GOT3 (cell line): Measurements from ENCODE around the gene CRY1.

ENCODE experiments used
- DNase-seq: peaks from one replicate; lab custom pipeline; 2025; ENCODE audit warnings: mixed read lengths; lab: John Stamatoyannopoulos, UW

Gene CRY1

DNA sequence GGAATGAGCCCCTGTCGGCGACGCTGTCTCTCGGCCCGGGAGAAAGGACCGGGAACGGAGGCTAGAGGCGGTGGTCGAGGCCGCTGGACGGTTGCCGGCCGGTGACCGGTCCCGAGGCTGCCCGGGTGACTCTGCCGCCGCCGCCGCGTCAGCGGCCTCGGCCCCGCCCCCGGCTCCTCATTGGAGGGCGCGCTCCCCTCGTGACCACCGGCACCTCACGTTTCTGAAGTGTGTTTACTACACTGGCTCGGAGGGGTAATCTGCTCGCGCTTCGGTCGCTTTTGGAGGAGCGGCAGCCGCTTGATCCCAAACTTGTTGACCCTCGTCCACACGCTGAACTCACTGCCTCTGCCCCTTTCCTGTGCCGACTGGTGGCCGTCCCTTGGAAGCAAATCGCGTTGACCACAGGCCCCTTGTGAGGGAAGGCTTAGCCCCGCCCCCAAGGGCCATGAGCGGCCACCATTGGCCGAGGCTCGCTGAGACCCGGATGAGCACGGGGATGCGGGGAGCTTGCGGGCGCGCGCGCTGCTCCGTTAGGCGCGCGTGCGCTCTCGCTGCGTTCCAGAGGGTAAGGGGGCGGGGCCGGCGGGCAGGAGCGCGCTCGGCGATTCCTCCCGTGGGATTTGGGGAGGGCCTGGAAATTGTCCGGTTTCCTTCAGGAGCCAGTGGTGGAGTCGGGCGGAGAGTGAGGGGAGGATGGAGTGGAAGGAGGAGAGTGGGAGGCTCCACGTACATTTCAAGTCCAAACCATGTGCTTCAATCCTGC, at the start of gene CRY1:
CRY1 (minus strand) TSS at position 133 of the 766 bp plus-strand sequence. CDS start 588 bp downstream, outside the sequence.
- DNase-seq: peak; percentile 71

GRCh38 chr12:107139787-107140186, 46.4 kb upstream of the CRY1 start:
- no peak for DNase-seq

DNA sequence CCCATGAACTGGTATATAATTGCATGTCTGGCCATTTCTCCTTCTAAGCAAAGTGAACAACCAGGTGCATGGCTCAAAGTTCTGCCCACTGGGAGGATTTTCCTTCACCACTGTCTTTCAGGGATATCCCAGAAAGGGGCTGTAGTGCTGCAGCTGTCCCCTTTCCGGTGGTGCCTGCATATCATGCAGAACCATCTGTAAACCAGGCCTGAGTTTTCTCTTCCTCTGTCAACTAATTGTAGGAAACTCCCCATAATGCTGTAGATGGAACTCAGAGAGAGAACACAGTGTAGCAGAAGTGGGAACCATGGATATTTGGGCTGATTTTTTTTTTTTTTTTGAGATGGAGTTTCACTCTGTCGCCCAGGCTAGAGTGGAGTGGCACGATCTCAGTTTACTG, 45.6 kb upstream of the CRY1 start:
- no peak for DNase-seq

- no peak for DNase-seq
Measured at GRCh38 chr12:107135177-107135576, 41.8 kb upstream of the CRY1 start.

DNA sequence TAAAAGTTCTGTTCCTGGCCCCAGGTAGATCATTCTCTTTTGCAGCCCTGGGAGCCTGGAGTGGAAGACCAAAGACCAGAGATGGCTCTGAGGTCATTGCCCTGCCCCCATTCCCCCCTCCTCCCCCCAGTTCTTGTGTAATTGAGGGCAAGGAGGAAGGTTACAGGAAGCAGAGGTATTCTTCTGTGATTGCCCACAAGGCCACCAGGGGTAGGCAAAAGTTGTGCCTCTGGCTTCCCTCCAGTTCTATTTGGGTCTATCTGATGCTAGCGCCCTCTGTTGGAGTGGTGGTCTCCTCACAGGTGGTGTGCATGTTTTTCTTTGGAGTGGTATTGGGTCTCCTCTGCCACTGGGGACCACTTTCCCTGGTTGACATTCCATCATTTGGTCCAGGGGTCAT, 41.2 kb upstream of the CRY1 start:
- DNase-seq: no peak

GRCh38 chr12:107133462-107133861, 40.1 kb upstream of the CRY1 start:
- no peak for DNase-seq

DNA sequence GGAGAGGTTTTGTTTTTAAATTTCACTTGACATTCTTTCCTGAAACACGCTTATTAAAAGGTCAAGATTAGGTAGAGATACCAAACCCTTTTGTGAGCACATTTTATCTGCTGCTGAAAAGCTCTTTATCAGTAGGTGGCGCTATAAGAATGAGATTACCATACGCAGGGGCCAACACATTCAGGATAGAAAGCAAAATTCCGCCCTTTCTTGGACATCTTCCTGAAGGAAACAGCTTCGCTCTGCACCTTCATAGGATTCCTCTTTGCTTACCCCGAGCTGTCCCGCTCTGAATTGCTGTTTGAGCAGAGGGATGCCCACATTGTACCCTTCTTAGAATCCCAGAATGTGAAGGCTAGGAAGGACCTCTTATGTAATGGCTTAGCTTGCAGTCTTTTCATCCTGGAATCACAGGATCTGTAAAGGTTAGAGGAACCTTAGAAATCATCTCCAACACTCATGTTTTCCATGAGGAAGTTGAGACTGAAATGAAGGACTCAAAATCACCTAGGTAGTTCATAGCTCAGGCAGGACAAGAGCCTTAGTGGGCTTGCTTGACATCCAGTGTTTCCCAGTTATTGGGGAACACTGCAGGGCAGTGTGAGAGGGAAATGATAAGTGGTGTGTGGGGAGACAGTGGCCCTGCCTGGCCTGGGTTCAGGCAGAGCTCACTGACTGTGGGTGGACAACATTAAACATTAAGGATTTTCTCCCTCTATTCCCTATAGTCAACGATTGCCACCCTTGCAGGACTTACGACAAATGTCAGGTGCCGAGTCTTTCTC, 38.7 kb upstream of the CRY1 start:
- no peak for DNase-seq

DNA sequence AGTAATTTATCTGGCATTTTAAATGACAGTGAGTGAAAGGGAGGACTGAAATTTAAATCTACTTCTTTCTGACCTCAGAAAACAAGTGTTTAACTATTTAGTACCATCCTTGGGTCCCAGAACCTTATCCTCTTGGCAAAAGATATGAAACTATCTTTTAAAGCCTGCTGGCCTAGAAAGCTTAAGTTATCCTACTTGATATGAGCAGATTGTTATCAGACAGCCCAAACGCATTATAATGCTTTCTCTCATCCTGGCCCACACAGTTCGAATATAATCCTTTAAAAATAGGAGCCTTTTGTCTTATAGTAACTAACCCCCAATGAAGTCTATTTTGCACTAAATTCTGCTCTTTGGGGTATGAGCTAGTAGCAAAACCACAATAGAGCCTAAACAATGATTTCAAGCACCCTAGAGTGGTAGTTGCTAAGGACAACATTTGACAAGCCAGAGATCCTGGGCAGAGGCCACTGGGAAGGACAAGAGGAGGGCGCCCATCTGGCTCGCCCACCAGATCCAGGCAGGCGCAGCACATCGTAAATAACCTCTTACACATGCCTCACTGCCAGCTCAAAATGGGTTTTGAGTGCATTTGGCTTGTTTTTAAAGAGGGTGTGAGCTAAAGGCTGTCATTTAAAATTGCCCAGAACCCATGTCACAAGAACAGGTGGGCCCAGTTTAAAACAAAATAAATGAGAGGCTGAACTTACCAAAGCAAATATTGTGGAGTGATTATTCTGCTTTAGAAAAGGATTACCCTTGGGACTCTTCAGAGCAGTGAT, 37.7 kb upstream of the CRY1 start:
- DNase-seq: no peak

DNA sequence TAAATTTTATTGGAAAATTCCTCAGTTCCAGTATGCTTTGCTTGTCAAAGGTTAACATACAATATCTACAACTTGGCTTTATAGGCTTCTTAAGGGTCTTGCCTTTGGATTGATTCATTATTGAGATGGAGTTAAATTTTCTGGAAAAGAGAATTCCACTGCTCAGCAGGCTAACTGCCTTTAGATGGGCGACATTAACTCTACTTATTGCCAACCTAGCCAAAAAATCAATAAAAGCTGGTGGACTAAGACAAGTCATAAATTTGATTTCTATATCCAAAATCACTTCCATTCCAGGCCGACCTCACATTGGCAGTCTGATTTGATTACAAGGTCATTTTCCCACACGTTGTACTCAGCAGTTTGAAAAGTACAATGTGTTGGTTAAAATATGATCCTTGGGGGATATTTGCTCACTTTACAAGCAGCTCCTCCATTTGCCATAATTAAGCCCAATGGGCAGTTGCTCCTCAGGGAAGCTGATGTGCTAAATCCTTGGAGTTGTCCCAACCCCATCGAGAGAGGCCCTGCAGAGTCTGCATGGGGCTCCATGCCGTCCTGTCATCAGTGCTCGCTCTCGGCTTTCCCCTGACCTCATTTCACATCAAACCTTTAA, 36.1 kb upstream of the CRY1 start:
- no peak for DNase-seq

- no peak for DNase-seq
Measured at GRCh38 chr12:107127482-107128430, 34.4 kb upstream of the CRY1 start.

DNA sequence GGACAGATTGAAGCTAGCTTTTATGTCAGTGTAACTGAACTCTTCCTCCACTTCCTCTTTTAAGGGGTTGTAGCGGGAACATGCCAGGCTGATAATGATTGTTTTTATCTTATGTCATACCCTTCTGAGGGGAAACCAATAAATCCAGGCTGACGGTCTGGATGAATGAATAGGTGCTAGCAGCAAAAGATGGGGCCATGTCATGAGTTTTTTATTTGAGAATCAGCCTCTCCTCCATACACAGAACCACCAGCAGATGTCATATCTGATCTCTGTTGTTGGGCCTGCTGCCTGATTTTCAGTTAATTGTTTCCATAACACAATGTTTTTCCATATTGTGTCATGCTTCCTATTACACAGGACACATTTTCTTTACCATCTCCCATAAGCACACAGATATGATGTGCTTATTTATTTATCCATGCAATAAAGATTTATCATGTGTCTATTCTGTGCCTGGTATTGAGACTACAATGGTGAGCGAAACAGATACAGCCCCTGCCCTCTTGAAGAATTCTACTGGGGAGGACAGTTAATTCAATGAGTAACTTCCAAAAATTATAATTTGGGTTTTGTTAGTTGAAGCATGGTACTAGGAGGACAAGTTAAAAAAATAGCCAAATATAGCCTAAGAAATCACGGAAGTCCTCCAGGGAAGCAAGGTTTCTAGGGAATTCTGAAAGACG, 33.6 kb upstream of the CRY1 start:
- DNase-seq: no peak

- no peak for DNase-seq
Measured at GRCh38 chr12:107125833-107126232, 32.5 kb upstream of the CRY1 start.

GRCh38 chr12:107122452-107122958, 29.2 kb upstream of the CRY1 start:
- DNase-seq: no peak

DNA sequence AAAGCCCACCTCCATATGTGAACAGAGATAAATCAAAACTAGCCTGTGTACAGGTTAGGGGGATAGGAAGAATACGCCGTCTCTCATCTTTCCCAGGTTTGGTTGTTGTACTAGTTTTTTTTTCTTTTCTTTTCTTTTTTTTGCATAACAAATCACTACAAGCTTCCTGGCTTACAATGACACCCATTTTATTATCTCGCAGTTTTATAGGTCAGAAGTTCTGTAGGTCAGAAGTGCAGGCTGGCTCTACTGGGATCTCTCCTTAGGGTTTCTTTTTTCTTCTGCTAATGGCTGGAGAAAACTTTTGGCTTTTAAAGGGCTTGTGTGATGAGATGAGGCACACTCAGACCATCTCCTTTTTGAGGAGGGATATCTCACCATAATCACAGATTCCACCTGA, 25.7 kb upstream of the CRY1 start:
- DNase-seq: no peak

DNA sequence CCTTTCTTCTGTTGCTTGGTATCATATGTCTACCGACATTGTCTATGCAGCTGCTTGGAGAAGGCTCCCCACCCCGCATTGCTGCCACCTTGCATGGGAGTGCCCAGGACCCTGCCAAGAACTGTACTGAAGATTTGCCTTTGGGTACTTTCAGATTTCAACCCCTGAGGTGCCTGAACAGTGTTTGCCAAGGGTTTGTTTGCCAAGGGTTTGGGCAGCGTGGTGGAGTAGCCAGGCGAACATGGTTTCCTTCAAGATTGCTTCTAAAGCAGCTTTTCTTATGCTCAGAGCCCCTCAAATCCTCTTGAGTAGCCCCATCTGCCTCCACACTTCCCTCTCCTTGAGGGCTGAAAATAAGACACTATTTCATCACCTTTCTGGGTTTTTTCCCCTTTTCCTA, 25.3 kb upstream of the CRY1 start:
- DNase-seq: no peak

- no peak for DNase-seq
Measured at GRCh38 chr12:107115119-107115518, 21.8 kb upstream of the CRY1 start.

DNA sequence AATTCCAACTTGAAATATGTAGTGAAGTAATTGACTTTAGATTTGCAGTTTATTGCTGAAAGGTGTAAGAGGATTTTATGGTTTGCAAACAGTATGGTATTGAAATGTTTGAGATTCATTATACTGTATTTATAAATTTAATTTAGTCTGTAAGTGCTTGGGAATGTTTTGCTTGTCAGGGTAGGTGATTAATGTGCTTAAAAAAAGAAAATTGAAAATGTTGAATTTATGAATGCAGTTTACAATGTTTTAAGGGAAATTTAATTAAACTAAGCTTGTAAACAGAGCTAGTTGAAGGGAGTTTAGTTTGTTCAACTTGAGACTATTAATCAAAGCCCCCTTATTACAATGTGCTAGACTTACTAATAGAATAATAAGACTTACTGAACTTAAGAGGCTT, 18.0 kb upstream of the CRY1 start:
- no peak for DNase-seq

- DNase-seq: no peak
Measured at GRCh38 chr12:107109726-107110719, 16.7 kb upstream of the CRY1 start.

DNA sequence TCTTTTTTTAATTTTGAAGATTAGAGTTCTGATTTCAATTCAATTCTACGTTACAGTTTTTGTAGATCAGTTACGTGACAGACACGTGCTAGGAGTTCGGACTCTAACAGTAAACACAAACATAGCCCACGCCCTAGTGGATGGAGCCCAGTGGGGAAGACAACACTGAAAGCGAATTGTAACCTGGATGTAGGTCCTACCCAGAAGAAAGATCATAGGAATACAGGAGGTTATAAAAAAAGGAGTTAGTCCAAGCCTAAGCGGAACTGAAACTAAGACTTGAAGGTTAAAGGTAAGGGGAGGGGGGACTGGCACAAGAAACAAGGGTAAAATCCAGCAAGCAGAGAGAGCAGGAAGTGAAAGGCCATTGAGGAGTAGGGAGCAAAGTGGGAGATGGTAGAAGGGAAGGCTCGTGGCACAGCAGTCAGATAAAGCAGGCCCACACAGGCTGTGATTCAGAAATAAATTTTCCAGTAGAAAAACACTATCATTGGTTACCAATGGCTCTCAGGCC, 15.7 kb upstream of the CRY1 start:
- no peak for DNase-seq
